K562 (cell line): Measurements from ENCODE around the gene GABRR2. TPM values are rescaled to one million over a fixed set of nuclear protein-coding genes. Genes with fewer than 3 reads are reported as not detected.

Experiments
- ATAC-seq: fragments of 200-7000 bp; cut with Tn5 transposase; 3 replicates; pipeline ENCODE4 v1.9.1; 2020; ENCODE audit warnings: moderate library complexity
- BruUV-seq: library from RNA; stranded (reverse); fragments of 400-500 nt; replicated peaks from 2 replicates; lab custom pipeline; 2021; lab: Mats Ljungman, UMichigan
- CTCF ChIA-PET: fragments of 300-600 bp; formaldehyde crosslinking; extraction: SDS; loops from one replicate; lab custom pipeline; 2021; ENCODE audit warnings: low intra/inter-chr PET ratio; lab: Yijun Ruan, JAX
- POLR2A ChIA-PET: fragments of 300-600, 350-650 bp; sonication (Branson Sonifier 250); formaldehyde crosslinking; extraction: SDS; loops from one replicate; lab custom pipeline; 2021; ENCODE audit warnings: antibody characterized with exemption, inconsistent platforms; lab: Yijun Ruan, JAX
- DNase-seq, 4 experiments: peaks; one replicate each; pipeline versions ENCODE4 v3.0.0 to v3.0.0-alpha.2; 2011 to 2018; ENCODE audit warnings: low spot score in 3 of 4, mixed read lengths in 3 of 4; ENCODE audit errors: extremely low read depth in 1 of 4
- FAIRE-seq: peaks from 2 replicates; lab custom pipeline; 2011; peaks lifted over from hg19 to GRCh38; lab: Jason Lieb, UNC
- H2AFZ ChIP-seq: 2 replicates; pipeline ENCODE4 v1.6.0; 2011; ENCODE audit warnings: low read depth, low read length, control low read depth, inconsistent platforms
- H3K27ac ChIP-seq: fragments of 200-600 bp; 3 replicates; pipeline ENCODE4 v1.8.0; 2011; ENCODE audit warnings: low read depth, mild to moderate bottlenecking, control low read depth, inconsistent platforms, low read length, moderate library complexity, mixed read lengths; ENCODE audit errors: extremely low read depth
- H3K27me3 ChIP-seq, 2 experiments: fragments of 300-600 bp in 1 of 2; 2 replicates in 1 of 2; 3 replicates in 1 of 2; pipeline versions ENCODE4 v1.6.0 to v1.8.0; 2011; ENCODE audit warnings: inconsistent platforms in 2 of 2, low read length in 2 of 2, mild to moderate bottlenecking in 1 of 2, mixed read lengths in 1 of 2, moderate library complexity in 1 of 2; ENCODE audit not compliant: control insufficient read depth in 2 of 2, insufficient read depth in 2 of 2
- H3K36me3 ChIP-seq: fragments of 300-600 bp; 3 replicates; pipeline ENCODE4 v1.8.0; 2011; ENCODE audit warnings: mild to moderate bottlenecking, low read length, inconsistent platforms; ENCODE audit not compliant: control insufficient read depth, insufficient read depth
- H3K4me1 ChIP-seq, 2 experiments: fragments of 200-600 bp in 1 of 2; replicated peaks in 1 of 2; 2 replicates in 1 of 2; 3 replicates in 1 of 2; pipeline versions ENCODE4 v1.5.1 to v1.8.0; 2011; ENCODE audit warnings: inconsistent platforms in 2 of 2, low read length in 2 of 2, mild to moderate bottlenecking in 1 of 2, mixed read lengths in 1 of 2, moderate library complexity in 1 of 2; ENCODE audit not compliant: control insufficient read depth in 2 of 2, insufficient read depth in 2 of 2
- H3K4me2 ChIP-seq: 2 replicates; pipeline ENCODE4 v1.6.1; 2011; ENCODE audit warnings: low read length, control low read depth, inconsistent platforms, mixed read lengths; ENCODE audit not compliant: insufficient read depth
- H3K4me3 ChIP-seq: fragments of 200-600 bp; sonication (generic), shearing (Covaris generic); 2 replicates; pipeline ENCODE4 v1.5.1; 2016; ENCODE audit warnings: control low read depth, inconsistent platforms
- H3K79me2 ChIP-seq: fragments of 200-600 bp; 3 replicates; pipeline ENCODE4 v1.8.0; 2011; ENCODE audit warnings: low read length, inconsistent platforms; ENCODE audit not compliant: control insufficient read depth, insufficient read depth
- H3K9ac ChIP-seq, 2 experiments: 2 replicates each; pipeline versions ENCODE4 v1.6.0 to v1.6.1; 2011; ENCODE audit warnings: low read depth in 2 of 2, low read length in 2 of 2, control low read depth in 1 of 2, inconsistent platforms in 1 of 2, mild to moderate bottlenecking in 1 of 2, mixed read lengths in 1 of 2; ENCODE audit not compliant: insufficient read depth in 1 of 2
- H3K9me1 ChIP-seq: one replicate; pipeline ENCODE4 v1.6.0; 2011; ENCODE audit warnings: inconsistent platforms, mild to moderate bottlenecking, low read length, moderate library complexity; ENCODE audit not compliant: control insufficient read depth, insufficient read depth
- H3K9me3 ChIP-seq: replicated peaks from 2 replicates; pipeline ENCODE4 v1.5.1; 2011; ENCODE audit warnings: low read depth, low read length, inconsistent platforms; ENCODE audit not compliant: control insufficient read depth, insufficient read depth
- H4K20me1 ChIP-seq: replicated peaks from 2 replicates; pipeline ENCODE4 v1.6.1; 2011; ENCODE audit warnings: low read length, inconsistent platforms, mixed read lengths; ENCODE audit not compliant: control insufficient read depth, insufficient read depth
- CBX5 ChIP-seq: IDR thresholded peaks from 2 replicates; pipeline ENCODE4 v1.6.1; 2014; ENCODE audit warnings: low read depth, borderline replicate concordance
- FOSL1 ChIP-seq: fragments of 200-800 bp; sonication (Bioruptor generic); conservative IDR thresholded peaks from 2 replicates; pipeline ENCODE4 v1.6.1; 2016; ENCODE audit warnings: missing genetic modification characterization, missing compliant biosample characterization
- L3MBTL2 ChIP-seq: fragments of 450-650 bp; IDR thresholded peaks from 2 replicates; pipeline ENCODE4 v1.6.1; 2016; ENCODE audit warnings: mild to moderate bottlenecking, moderate library complexity
- SFPQ ChIP-seq: fragments of 200-400 bp; formaldehyde crosslinking; IDR thresholded peaks from 2 replicates; pipeline ENCODE4 v1.6.1; 2017; ENCODE audit warnings: mild to moderate bottlenecking, low read depth, low read length, moderate library complexity
- ZNF316 ChIP-seq: fragments of 450-650 bp; IDR thresholded peaks from 2 replicates; pipeline ENCODE4 v1.6.1; 2016
- WGBS: fragments of 100-300 bp; shearing (Covaris generic); methylation state at CpG from one replicate; pipeline ENCODE4 v1.1.6; 2016; ENCODE audit warnings: low coverage, mixed read lengths; ENCODE audit not compliant: insufficient coverage; ENCODE audit errors: missing lambda C conversion rate; 5-methylcytosine and 5-hydroxymethylcytosine counted together
- in situ Hi-C: fragments of 300-500 bp; cut with MboI; formaldehyde crosslinking; loops from 4 replicates; pipeline ENCODE4 v1.15.0; 2018; ENCODE audit warnings: inconsistent platforms, mixed read lengths
- intact Hi-C: fragments of 100-400 bp; cut with micrococcal nuclease; formaldehyde crosslinking; loops from 2 replicates; pipeline ENCODE4 v1.14.2; 2022
- polyA plus RNA-seq, 8 experiments: library from polyadenylated mRNA; depleted of rRNA in 4 of 8; stranded (reverse) in 5 of 8; unstranded in 3 of 8; fragments of >200 nt; fragmentation: Nextera tagmentation in 2 of 8; fragmentation: Illumina TruSeq in 1 of 8; extraction: Ambion mirVana in 2 of 8; extraction: Trizol in 1 of 8; gene quantifications; 2 replicates each; pipeline versions ENCODE4 v1.2.1 to v1.2.3, GENCODE V29; 2011 to 2014; ENCODE audit warnings: inconsistent platforms in 1 of 8, missing spikeins in 1 of 8
- total RNA-seq, 7 experiments: library from RNA; depleted of rRNA in 6 of 7; stranded (reverse); fragments of >200 nt in 6 of 7; fragmentation: Illumina TruSeq in 2 of 7; extraction: Trizol in 2 of 7; gene quantifications; 2 replicates each; pipeline versions ENCODE4 v1.2.1 to v1.2.3, GENCODE V29; 2011 to 2021; ENCODE audit warnings: low replicate concordance in 1 of 7
- TF ChIP-seq, protein P1 (sequence below): fragments of 450-650 bp; IDR thresholded peaks from 2 replicates; pipeline ENCODE4 v1.6.1; 2016; ENCODE audit warnings: mild to moderate bottlenecking, moderate library complexity
- TF ChIP-seq, protein P2 (sequence below), 2 experiments: IDR thresholded peaks; 2 replicates each; pipeline ENCODE4 v1.6.1; 2011; ENCODE audit warnings: borderline replicate concordance in 1 of 2, control low read depth in 1 of 2, low read depth in 1 of 2, low read length in 1 of 2, mild to moderate bottlenecking in 1 of 2, mixed read lengths in 1 of 2, moderate library complexity in 1 of 2; ENCODE audit not compliant: insufficient read depth in 1 of 2, insufficient read length in 1 of 2, poor library complexity in 1 of 2, severe bottlenecking in 1 of 2; ENCODE audit errors: extremely low read depth in 1 of 2

GABRR2 gene
- total and polyA plus RNA-seq, 9 of the 15 experiments (the other 6 are each of a cell fraction or from before 2014, with no cell fraction given) = 0.09 to 0.13 (median 0.10) TPM; not detected in 6

- peaks cover 48 to 63% of the 10 kb centered on the region in 2 experiments for H3K27me3 ChIP-seq
- no peaks in the 10 kb centered on the region for H3K79me2 ChIP-seq
- H3K36me3 ChIP-seq = no peaks in the 10 kb centered on the region
- H3K4me1 ChIP-seq = no peaks in the 10 kb centered on the region
- ATAC-seq = no peak
- H3K9ac ChIP-seq = no peak overlapping the region
- intact Hi-C loops = no loop called here
- no peak for DNase-seq
- no peak for FAIRE-seq
- H3K4me2 ChIP-seq = no peak overlapping the region
- no TSS peak for BruUV-seq
- in situ Hi-C loops = no loop called here
- H3K27ac ChIP-seq = no peak overlapping the region
- H4K20me1 ChIP-seq = 0 out of 2 replicates have a peak, but pooled peaks cover 4% of the 10 kb centered on the region
- ChIA-PET CTCF (no interaction called here), POLR2A (interaction anchor here (0.5 kb wide), 1 partner anchor 59 kb away, joined by 3 read pairs; no protein-coding TSS in a partner anchor)
- no peak overlapping the region for H3K4me3 ChIP-seq
- 1% methylated on average over 8 of the region's 9 CpGs for WGBS
- no peaks in the 10 kb centered on the region for H3K9me3 ChIP-seq
- H3K9me1 ChIP-seq = no peaks in the 10 kb centered on the region
- no peak overlapping the region for H2AFZ ChIP-seq
- TF ChIP-seq CBX5 (no peak), ZNF316 (no peak), FOSL1 (tag) (no peak), L3MBTL2 (0 out of 2 replicates have a peak, but pooled peaks have one; percentile 21), SFPQ (no peak)
- TF ChIP-seq, protein P1, sequence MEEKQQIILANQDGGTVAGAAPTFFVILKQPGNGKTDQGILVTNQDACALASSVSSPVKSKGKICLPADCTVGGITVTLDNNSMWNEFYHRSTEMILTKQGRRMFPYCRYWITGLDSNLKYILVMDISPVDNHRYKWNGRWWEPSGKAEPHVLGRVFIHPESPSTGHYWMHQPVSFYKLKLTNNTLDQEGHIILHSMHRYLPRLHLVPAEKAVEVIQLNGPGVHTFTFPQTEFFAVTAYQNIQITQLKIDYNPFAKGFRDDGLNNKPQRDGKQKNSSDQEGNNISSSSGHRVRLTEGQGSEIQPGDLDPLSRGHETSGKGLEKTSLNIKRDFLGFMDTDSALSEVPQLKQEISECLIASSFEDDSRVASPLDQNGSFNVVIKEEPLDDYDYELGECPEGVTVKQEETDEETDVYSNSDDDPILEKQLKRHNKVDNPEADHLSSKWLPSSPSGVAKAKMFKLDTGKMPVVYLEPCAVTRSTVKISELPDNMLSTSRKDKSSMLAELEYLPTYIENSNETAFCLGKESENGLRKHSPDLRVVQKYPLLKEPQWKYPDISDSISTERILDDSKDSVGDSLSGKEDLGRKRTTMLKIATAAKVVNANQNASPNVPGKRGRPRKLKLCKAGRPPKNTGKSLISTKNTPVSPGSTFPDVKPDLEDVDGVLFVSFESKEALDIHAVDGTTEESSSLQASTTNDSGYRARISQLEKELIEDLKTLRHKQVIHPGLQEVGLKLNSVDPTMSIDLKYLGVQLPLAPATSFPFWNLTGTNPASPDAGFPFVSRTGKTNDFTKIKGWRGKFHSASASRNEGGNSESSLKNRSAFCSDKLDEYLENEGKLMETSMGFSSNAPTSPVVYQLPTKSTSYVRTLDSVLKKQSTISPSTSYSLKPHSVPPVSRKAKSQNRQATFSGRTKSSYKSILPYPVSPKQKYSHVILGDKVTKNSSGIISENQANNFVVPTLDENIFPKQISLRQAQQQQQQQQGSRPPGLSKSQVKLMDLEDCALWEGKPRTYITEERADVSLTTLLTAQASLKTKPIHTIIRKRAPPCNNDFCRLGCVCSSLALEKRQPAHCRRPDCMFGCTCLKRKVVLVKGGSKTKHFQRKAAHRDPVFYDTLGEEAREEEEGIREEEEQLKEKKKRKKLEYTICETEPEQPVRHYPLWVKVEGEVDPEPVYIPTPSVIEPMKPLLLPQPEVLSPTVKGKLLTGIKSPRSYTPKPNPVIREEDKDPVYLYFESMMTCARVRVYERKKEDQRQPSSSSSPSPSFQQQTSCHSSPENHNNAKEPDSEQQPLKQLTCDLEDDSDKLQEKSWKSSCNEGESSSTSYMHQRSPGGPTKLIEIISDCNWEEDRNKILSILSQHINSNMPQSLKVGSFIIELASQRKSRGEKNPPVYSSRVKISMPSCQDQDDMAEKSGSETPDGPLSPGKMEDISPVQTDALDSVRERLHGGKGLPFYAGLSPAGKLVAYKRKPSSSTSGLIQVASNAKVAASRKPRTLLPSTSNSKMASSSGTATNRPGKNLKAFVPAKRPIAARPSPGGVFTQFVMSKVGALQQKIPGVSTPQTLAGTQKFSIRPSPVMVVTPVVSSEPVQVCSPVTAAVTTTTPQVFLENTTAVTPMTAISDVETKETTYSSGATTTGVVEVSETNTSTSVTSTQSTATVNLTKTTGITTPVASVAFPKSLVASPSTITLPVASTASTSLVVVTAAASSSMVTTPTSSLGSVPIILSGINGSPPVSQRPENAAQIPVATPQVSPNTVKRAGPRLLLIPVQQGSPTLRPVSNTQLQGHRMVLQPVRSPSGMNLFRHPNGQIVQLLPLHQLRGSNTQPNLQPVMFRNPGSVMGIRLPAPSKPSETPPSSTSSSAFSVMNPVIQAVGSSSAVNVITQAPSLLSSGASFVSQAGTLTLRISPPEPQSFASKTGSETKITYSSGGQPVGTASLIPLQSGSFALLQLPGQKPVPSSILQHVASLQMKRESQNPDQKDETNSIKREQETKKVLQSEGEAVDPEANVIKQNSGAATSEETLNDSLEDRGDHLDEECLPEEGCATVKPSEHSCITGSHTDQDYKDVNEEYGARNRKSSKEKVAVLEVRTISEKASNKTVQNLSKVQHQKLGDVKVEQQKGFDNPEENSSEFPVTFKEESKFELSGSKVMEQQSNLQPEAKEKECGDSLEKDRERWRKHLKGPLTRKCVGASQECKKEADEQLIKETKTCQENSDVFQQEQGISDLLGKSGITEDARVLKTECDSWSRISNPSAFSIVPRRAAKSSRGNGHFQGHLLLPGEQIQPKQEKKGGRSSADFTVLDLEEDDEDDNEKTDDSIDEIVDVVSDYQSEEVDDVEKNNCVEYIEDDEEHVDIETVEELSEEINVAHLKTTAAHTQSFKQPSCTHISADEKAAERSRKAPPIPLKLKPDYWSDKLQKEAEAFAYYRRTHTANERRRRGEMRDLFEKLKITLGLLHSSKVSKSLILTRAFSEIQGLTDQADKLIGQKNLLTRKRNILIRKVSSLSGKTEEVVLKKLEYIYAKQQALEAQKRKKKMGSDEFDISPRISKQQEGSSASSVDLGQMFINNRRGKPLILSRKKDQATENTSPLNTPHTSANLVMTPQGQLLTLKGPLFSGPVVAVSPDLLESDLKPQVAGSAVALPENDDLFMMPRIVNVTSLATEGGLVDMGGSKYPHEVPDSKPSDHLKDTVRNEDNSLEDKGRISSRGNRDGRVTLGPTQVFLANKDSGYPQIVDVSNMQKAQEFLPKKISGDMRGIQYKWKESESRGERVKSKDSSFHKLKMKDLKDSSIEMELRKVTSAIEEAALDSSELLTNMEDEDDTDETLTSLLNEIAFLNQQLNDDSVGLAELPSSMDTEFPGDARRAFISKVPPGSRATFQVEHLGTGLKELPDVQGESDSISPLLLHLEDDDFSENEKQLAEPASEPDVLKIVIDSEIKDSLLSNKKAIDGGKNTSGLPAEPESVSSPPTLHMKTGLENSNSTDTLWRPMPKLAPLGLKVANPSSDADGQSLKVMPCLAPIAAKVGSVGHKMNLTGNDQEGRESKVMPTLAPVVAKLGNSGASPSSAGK = peak; percentile 58
- TF ChIP-seq, protein P2, sequence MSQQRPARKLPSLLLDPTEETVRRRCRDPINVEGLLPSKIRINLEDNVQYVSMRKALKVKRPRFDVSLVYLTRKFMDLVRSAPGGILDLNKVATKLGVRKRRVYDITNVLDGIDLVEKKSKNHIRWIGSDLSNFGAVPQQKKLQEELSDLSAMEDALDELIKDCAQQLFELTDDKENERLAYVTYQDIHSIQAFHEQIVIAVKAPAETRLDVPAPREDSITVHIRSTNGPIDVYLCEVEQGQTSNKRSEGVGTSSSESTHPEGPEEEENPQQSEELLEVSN (IDR thresholded peaks at IDR 0.05; ENCODE audit: borderline replicate concordance in 1 of 2, extremely low read depth in 1 of 2, insufficient read depth in 1 of 2, insufficient read length in 1 of 2, low read depth in 1 of 2, low read length in 1 of 2, poor library complexity in 1 of 2, severe bottlenecking in 1 of 2) = peak in 1 of 2 experiments; percentile 33
Observed at GRCh38 chr6:89282749-89283148, 32.4 kb downstream of the GABRR2 start.
